Epidermal melanocyte (primary cell): ENCODE measurements around the gene SERGEF.

Experiments used
- DNase-seq: peaks from one replicate; pipeline ENCODE4 v3.0.0; 2011; ENCODE audit warnings: low spot score; ENCODE audit not compliant: insufficient read length

SERGEF gene

DNA sequence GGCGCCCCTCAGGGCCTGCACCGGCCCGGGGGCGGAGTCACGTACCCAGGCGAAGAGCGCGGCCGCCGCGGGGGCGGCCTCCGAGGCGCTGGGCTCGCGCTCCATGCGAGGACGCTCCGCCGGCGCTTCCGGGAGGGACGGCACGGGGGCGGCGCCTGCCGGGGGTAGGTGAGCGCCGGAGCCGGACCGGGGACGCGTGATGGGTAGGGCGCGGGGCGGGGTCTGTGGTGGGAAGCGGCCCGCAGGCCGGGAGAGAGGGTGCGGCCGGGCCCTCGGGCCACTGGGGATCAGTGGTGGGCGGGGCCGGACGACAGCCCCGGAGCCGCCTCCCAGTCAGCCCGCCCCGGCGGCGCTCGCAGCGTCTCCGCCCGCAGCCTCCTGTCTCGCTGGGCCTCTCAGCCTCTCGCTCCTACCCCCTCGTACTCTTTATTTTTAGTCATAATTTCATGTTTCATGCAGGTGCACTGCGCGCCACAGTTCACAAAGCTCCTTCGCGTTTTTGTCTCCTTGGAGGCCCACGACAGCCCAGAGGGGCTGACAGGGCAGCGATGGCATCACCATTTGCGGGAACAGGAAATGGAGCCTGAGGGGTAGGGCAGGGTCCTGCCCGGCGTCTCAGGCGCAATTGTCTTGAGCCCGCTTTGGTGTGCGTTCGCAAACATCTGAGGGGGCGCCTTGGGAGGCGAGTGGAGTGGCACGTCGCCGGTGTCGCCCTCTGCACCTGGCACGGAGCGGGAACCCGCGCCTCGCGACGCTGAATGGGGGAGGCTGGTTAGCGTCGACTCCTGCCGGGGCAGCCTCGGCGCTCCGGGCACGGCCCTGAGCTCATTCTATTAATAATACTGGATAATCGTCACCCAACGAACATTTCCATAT, at the start of gene SERGEF:
TSS of gene SERGEF (minus strand) at position 142 of the 876 bp plus-strand sequence. CDS start at position 105, 37 bp downstream.
- DNase-seq, result peak; percentile 59

DNA sequence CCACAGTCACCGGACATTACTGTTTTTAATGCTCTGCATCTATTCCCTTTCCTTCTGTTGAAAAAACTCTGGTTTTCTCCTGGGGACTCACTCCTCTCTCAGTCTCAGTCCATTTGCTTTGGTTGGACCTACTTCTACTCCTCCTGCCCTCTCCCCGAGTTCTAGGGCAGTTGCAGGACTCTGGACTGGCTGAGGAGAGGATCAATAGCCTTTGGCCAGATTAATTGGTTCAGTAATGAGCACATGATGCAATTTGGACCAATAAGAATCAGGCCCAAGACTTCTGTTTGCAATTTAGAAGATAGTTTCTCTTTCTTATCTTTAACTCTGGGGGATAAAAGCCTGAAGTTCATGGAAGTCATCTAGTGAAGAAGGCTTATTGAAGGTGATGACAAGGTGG, 48.5 kb upstream of the SERGEF start:
- DNase-seq, result no peak

DNA sequence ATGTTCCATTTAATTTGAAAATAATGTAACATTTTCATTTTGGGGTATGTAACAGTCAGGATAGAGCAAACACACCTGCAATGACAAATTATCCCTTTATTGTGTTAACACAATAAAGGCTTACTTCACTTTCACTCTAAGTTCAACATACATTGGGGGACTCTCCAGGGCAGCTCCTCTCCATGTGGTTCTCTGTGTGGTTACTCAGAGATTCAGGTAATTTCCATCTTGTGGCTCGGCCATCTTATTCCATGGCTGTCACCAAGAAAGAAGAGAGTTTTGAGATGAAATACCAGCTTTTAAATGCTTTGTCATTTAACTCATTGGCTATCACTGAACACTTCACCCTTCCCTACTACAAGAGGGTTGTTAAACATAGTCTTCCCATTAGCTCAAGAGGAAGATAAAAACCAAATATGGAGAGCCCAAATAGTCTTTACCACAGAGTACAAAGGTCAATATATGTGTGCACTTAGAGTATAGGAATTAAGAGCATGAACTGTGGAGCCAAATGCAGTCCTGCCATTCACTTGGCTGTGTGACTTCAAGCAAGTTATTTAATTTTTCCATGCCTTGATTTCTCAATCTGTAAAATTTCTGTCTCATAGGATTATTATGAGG, 43.8 kb upstream of the SERGEF start:
- DNase-seq, result no peak

DNA sequence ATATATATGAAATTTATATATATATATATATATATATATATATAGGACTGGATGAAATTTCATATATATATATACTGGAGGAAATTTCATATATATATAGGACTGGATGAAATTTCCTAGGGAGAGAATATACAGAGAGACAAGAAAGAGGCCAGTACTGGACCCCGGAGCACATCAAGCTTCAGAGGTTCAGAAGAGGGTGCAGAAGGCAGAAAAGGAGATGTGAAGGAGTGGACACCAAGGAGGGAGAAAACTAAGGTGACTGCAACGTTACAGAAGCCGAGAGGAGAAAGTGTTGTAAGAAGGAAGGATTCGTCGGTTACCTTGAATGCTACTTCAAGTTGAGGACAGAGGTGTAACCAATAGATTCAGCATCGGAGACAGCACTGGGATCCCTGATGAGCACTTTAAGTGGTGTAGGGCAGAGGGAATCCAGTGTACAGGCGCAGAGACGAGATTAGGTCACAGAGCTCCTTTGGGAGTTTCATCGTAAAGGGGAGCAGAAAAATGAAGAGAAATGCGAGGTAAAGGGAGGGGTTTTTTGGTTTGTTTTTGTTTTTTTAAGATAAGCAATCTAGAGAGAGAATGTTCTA, 41.8 kb upstream of the SERGEF start:
- DNase-seq, result no peak

DNA sequence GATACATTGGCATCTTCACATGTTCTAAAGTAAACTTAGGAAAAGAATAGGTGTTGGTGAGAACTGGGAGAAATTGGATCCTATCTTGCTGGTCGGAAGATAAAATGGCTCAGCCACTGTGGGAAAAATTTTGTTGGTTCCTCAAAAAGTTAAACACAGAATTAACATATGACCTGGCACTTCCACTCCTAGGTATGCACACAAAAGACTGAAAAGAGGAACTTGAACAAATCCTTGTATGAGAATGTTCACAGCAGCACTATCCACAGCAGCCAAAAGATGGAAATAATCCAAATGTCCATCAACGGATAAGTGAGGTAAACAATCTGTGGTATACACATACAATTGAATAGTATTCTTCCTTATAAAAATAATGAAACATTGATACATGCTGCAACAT, 38.0 kb upstream of the SERGEF start:
- no peak for DNase-seq

DNA sequence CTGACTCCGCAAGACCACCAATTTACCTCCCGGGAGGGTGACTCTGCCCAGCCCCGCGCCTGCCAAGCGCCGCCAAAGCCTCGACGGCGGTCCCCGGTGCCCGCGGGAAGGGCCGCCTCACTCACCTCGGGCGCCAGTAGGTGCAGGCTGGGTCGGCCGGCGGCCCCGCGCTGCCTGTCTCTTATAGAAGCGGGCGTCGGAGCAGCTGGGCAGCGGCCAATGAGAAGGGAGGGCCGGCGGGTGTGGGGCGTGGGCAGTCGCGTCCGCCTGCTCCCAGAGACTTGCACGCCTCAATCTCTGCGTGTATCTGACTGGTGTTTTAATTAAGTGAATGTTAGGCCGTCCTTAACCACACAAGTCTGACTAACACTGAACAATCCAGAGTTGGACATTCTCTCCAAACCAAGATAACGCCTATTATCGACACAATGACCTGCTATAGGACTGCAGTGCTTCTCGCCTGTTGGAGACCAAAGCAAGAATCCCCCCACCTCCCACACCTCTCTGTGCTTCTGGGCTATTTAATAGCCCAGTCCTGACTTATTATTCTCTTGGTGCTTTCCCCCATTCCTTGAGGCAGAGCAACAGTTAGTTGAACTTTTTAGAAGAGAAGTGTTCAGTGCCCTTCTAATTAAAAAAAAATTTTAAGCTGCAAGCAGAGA, 33.4 kb upstream of the SERGEF start, which contains the start of gene TPH1:
TSS of gene TPH1 (minus strand) at position 154 of the 662 bp plus-strand sequence. CDS start 5,507 bp downstream, outside the sequence.
- no peak for DNase-seq

DNA sequence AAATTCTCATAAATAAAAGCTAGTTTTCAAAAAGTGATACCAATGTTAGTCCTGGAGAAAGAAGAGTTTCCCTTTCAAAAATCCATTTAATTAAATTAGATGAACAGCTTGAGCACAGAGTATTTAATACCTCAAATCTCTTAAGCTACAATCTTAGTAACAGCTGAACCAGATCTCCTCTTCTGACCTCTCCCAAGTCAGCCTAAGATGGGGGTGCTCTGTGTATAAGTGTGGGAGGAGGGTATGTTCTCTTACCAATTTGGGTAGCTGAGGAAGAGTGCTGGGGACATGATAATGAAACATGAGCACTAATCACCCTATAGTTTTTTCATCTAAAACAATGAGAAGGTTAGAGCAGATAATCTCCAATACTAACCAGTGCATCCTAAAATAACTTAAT, 23.6 kb upstream of the SERGEF start:
- DNase-seq, result no peak

DNA sequence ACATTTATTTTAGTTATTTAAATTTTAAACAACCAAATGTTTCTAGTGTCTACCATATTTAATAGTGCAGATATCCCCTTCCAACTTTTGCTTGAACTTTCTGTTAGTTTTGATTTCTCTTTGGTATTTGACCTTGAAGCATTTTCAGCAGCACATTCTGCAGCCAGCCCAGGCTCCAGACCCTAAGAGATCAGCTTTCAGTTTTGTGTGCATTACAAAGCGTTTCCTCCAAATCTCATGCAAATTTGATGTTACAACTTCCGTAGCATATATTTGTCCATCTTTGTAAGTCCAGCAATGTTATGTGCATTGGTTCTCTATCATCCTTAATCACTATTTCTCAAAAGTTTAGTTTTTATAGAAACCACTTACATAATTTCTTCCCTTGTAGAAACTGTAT, 14.6 kb upstream of the SERGEF start:
- no peak for DNase-seq

DNA sequence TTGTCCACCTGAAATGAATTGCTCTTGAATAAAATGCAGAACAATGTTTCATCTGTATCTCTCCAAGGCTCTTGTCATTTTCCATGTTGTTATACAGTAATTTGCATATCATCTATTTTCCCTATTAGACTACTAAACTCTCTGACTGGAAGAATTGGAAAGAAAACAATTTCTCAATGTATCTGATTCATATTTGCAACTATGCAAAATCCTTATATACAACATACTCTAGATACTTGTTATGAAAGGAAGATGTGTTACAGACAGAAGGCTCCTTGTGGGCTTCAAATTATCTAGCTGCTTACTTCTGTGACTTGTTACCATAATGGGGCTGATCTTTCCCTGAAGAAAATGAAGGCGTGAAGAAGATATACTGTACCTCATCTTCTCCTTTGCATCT, 9.6 kb upstream of the SERGEF start:
- no peak for DNase-seq

DNA sequence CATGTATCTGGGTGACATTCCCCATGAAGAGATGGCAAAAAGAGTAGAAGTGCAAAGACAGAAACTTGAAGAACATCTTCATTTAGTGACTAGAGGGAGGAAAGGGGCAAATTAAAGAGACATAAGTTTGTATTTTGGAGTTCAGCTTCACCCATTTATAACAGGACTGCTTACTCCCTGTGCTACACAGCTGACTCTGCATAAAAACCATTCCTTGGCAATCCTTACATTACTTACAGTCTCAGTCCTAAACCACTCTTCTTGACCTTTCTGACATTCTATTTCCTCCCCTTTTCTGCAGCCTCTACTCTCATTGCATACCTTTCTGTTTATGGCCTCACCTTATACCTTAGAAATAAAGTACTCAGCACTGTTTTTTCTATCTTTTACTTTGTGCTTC, 6.8 kb upstream of the SERGEF start:
- DNase-seq, result no peak

DNA sequence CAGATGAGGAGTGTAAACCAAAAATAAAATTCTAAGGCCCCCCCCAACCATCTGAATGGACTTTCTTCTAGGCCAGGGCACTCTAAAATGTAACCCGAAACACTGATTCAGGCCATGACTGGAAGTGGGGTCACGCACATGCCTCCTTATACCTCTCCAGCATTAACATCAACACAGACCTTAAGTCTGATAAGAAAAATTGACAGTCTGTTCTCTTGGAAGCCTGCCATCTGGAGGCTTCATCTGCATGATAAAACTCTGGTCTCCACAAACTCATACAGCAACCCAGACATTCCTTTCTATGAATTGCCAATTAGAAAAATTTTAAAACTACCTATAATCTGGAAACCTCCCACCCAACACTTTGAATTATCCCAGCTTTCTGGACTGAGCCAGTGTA, 3.9 kb upstream of the SERGEF start:
- no peak for DNase-seq

DNA sequence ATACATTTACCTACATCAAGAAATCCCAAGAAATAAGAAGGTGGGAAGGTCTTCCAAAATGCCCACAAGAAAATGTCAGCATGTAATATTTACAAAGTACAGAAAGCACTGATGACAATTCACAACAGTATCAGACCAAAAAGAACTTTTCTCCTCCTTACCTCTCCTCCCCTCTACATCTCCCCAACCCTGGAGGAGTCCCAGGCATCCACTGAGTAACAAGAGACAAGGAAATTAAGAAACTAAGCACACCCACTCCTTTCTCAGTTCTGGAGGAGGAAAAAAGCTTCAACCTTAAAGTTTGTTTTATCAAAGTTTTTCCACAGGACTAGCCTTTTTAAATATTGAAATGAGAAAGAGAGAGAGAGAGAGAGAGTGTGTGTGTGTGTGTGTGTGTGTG, 2.0 kb upstream of the SERGEF start:
- DNase-seq, result no peak

DNA sequence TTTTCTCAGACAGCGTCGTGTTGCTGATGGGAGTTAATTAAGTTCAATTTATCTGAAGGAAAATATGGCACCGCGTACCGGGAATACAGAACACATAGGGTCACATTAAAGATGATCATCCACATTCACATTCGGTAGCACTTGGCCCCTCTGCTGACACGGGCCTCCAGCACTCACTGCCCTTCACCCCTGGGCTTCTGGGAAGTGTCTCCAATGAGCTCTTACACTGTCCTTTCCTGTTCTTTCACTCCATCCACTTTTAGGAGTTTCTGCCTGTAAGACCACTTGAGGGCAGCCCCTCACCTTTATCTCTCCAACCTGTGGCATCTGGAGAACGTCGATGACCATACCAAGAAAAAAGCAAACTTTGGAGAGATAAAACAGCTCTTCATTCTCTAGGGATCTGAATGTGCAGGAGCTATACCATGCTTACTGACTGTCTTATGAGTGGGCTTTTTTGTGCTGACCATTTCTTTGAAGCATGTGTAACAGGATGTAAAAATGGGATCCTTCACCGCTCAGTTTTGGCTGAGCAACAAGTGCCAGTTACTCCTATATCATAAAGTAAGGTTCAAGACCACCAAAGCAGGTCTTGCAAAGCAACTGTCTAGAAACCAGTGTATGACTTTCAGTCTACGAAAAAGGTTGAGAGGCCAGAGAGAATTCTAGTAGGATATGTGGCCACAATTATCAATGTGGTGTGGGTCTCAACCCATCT, 1.1 kb upstream of the SERGEF start:
- no peak for DNase-seq

DNA sequence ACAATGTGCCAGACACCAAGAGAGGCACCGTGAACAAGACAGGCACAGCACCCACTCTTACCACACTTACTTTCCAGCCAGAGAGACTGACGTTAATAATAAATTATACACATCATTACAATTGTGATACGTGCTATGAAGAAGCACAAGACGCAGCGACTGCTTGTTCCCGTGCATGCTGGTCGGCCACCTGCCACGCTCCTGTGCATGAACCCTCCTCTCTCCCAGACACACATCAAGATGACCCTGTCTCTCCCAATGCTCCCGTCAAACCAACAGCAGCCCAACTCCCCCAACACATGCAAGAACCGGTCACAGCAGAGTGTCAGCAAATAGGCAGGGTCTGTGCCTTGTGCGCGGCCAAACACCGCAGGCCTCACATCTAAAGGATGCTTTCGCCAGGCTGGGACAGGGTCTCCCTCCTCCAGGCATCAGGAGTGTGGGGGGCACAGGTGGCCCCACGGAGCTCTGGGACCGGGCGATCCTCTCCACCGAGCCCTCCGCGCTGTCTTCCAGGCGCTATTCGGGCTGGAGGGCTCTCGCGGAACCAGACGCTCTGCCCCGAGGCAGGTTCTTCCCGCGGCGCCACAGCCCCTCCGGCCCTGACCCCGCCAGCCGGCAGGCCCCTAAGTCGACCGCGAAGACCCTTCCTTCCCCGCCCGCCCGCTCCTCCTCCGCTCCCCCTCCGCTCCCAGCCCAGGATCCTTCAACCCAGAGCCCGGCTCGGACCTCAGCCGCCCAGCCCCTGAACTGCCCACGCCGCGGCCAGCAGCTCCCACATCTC, 533 bp downstream of the SERGEF start:
- DNase-seq, result no peak

DNA sequence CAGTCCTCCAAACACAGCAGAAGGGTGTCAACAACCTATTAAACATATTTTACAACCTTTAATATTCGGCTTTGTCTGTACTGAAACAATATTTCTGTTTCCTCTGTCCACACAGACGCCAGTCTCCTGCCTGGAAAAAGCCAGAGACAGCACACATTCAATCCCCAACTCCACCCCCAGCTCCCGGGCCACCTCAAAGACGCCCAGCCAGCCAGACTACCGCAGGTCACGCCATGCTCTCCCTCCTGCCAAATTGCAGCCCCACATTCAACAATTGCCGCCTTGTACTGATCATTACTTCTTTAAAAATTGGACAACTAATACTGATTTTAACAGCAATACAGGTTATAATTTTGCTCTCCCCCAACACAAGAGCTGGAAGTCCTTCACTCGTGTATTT, 1.2 kb downstream of the SERGEF start:
- DNase-seq, result no peak

DNA sequence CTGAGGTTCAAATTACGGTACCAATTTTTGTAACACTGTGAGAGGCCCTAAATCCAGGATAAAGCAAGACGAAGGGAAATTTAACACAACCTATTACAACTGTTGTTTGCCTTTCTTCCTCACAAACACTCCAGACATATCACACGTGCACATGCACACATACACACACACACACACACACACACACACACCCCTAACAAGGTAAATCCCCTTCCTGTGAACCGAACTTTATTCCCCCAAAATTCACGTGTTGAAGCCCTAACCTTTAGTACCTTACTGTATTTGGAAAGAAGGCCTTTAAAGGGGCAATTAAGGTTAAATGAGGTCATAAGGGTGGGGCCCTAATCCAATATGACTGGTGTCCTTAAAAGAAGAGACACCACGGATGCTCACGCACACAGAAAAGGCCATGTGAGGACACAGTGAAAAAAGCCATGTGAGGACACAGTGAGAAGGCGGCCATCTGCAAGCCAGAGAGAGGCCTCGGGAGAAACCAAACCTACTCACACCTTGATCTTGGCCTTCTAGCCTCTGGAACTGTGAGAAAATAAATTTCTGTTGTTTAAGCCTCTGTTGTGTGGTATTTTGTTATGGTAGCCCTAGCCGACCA, 1.8 kb downstream of the SERGEF start:
- no peak for DNase-seq

DNA sequence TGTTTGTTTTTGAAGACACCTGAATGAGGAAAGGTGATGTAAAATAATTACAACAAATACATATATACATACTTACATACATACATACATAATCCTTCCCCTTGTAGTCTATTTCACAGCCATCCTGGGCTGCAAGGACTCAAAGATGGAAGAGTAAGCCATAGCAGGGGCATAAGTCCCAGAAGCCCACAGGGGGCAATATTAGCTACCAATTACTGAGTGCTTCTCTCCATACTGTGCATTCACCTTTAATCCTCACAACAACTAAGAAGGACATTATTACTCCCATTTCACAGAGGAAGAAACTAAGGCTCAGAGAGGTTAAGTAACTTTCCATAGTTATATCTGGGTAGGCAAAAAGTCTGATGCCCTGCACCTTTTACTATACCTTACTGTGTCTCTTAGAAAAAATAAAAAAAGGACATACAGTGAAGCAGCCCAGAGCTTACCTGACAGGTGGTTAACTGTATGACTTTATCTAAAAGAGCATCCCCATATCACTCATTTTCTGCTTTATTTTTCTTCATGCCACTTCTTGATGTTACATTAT, 2.7 kb downstream of the SERGEF start:
- no peak for DNase-seq

DNA sequence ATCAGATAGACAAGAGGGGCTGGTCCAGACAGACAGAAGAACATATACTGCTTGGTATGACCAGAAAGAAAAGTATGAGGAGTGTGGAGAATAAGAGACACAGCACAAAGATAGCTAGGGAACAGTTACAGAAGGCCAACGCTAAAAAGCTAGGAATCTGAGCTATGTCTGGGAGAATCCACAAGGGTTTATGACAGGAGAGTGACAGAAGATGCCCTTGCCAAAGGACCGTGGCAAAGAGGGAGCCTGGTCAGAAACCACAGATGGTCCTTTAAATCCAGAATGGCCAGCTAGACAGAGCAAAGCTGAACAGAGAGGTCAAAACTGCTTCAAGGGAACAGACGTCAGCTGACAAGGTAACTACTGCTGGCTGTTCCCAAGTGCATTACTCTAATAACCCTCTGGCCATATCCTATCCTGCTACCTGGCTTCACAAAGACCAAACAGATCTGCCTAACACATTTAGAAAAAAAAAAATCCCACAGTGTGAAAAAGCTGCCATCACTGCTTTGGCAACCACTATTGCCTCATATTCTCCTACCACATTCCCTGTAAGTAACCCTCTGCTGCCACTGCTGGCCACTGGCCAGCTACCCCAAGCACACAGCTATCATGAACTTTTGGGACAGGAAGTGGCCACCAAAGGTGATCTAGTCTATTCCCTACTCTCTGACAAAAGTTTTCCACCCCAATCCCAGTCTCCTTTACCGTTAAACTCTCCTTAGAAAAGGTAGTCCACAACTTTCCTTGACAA, 7.3 kb downstream of the SERGEF start:
- no peak for DNase-seq

DNA sequence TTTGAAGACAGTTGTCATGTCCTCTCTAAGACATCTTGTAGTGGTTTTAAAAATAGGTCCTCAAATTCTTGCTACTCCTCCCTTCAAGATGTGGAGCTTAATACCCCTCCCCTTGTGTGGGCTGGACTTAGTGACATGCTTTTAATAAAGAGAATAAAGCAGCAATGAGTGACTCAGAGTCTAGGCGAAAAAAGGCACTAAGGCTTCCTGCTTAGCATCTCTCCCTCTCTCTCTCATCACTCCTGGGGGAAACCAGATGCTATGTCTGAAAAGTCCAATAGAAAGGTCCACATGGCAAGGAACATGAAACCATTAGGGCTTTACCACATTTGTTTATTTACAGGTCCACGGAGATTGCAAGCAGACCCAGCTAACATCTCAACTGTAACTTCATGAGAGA, 11.7 kb downstream of the SERGEF start:
- DNase-seq, result no peak
